ENCODE measurements around the gene GORAB. TPM values are rescaled to one million over a fixed set of nuclear protein-coding genes. Genes with fewer than 3 reads are reported as not detected.

The GORAB gene
- total RNA-seq, 2 donors from 2014 or later: 16.7 to 25.1 TPM

- no peak for DNase-seq (ENCODE audit: low spot score)
- H3K36me3 ChIP-seq: no peaks in the 10 kb centered on the region
- no peaks in the 10 kb centered on the region for H3K27me3 ChIP-seq (replicated peaks; ENCODE audit: insufficient read depth)
- peaks cover 0 to 20% of the 10 kb centered on the region in 2 donors for H3K4me1 ChIP-seq (ENCODE audit: control insufficient read depth in 1 of 2, low read depth in 2 of 2)
- no peak for ATAC-seq (ENCODE audit: insufficient number of reproducible peaks, low FRiP score, low read depth)
- peaks cover 4% of the 10 kb centered on the region for H3K9me3 ChIP-seq
- H3K27ac ChIP-seq: no peak overlapping the region
- TF ChIP-seq CTCF (IDR thresholded peaks at IDR 0.05): no peak
- H3K4me3 ChIP-seq: no peak overlapping the region
These were observed 64.7 kb downstream of the GORAB start for GRCh38 chr1:170596701-170597100.

GRCh38 chr1:170598618-170599017 lies 66.7 kb downstream of the GORAB start:
- Histone ChIP-seq H3K36me3 (no peaks in the 10 kb centered on the region), H3K4me1 (ENCODE audit: control insufficient read depth in 1 of 2, low read depth in 2 of 2) (peaks cover 0 to 11% of the 10 kb centered on the region in 2 donors), H3K27me3 (replicated peaks; ENCODE audit: insufficient read depth) (no peaks in the 10 kb centered on the region), H3K27ac (no peak overlapping the region), H3K9me3 (peaks cover 4% of the 10 kb centered on the region), H3K4me3 (no peak overlapping the region)
- ATAC-seq (ENCODE audit: insufficient number of reproducible peaks, low FRiP score, low read depth) (no peak), DNase-seq (ENCODE audit: low spot score) (no peak)
- TF ChIP-seq CTCF (IDR thresholded peaks at IDR 0.05): no peak

- ATAC-seq (ENCODE audit: insufficient number of reproducible peaks, low FRiP score, low read depth): no peak
- peaks cover 0 to 9% of the 10 kb centered on the region in 2 donors for H3K4me1 ChIP-seq (ENCODE audit: control insufficient read depth in 1 of 2, low read depth in 2 of 2)
- no peak overlapping the region for H3K4me3 ChIP-seq
- no peaks in the 10 kb centered on the region for H3K36me3 ChIP-seq
- H3K9me3 ChIP-seq: peaks cover 4% of the 10 kb centered on the region
- H3K27ac ChIP-seq: no peak overlapping the region
- no peak for TF ChIP-seq CTCF (IDR thresholded peaks at IDR 0.05)
- H3K27me3 ChIP-seq (replicated peaks; ENCODE audit: insufficient read depth): no peaks in the 10 kb centered on the region
- no peak for DNase-seq (ENCODE audit: low spot score)
These were observed 67.1 kb downstream of the GORAB start for GRCh38 chr1:170599033-170599432.

GRCh38 chr1:170601866-170602265 lies 69.9 kb downstream of the GORAB start:
- no peak overlapping the region for H3K4me3 ChIP-seq
- H3K36me3 ChIP-seq: no peaks in the 10 kb centered on the region
- no peak for TF ChIP-seq CTCF (IDR thresholded peaks at IDR 0.05)
- H3K27ac ChIP-seq: no peak overlapping the region
- no peaks in the 10 kb centered on the region for H3K9me3 ChIP-seq
- DNase-seq (ENCODE audit: low spot score) (no peak), ATAC-seq (ENCODE audit: insufficient number of reproducible peaks, low FRiP score, low read depth) (no peak)
- H3K27me3 ChIP-seq (replicated peaks; ENCODE audit: insufficient read depth): no peaks in the 10 kb centered on the region
- H3K4me1 ChIP-seq (ENCODE audit: control insufficient read depth in 1 of 2, low read depth in 2 of 2): no peaks in the 10 kb centered on the region

Other genes with a start within 250 kb of the GORAB start
- gene PRRX1, start 132.0 kb downstream of the GORAB start, total RNA-seq: 100 to 1,000 TPM in 1 of 2 donors, 10 to 100 TPM in 1; 66.6 to 171 TPM